Keratinocyte (primary cell): ENCODE data around the gene CD248.

Source experiments
- EZH2 ChIP-seq: IDR thresholded peaks from one replicate; pipeline ENCODE4 v1.6.1; 2012; ENCODE audit warnings: inconsistent platforms, mild to moderate bottlenecking, low read length, moderate library complexity
- TF ChIP-seq, protein P1 (sequence below), 3 experiments: IDR thresholded peaks in 1 of 3; conservative IDR thresholded peaks in 1 of 3; optimal IDR thresholded peaks in 1 of 3; 2 replicates in 2 of 3; 3 replicates in 1 of 3; pipeline versions ENCODE3 to v1.5.1; 2011; ENCODE audit warnings: low read length in 3 of 3, mild to moderate bottlenecking in 3 of 3, moderate library complexity in 2 of 3, control low read depth in 1 of 3, inconsistent platforms in 1 of 3; ENCODE audit not compliant: insufficient read depth in 2 of 3; ENCODE audit errors: extremely low read depth in 1 of 3

DNA sequence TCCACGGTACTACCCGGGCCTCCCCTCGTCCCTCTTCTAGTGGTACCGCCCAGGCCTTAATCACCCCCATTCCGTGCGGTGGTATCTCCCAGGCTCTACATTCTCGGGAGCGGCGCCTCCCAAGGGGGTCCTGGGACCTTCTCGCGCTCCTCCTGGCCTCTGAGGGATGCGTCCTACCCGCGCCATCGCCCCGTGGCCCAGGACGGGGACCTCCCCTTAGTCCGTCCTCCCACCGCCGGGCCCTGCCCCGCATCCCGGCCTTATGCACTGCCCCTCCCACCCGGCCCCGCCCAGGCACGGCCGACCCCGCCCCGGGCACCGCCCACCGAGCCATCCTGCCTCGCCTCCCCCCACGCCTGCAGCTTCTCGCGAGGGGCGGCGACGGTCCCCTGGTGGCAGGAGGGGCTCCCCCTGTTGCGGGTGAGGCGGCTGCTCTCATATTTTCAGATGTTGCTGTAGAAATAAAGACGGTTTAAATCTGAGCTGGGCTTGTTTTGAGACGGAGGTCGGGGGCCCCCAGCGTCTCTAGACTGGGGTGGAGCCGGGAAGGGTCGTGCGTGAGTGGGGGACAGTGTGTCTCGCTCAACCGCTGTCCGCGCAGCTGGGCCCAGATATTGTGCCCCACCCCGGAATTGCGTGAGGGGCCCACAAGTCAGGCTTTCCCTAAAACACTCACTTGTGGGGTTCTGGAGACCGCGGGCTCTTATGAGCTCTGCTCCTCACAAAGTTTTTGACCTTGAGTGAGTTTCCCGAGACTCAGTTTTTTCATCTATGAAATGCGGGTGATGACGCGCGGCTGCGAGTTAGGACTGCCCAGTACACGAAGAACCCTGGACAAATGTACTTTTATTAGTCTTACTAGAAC, 49.2 kb downstream of the CD248 start:
- TF ChIP-seq, protein P1, sequence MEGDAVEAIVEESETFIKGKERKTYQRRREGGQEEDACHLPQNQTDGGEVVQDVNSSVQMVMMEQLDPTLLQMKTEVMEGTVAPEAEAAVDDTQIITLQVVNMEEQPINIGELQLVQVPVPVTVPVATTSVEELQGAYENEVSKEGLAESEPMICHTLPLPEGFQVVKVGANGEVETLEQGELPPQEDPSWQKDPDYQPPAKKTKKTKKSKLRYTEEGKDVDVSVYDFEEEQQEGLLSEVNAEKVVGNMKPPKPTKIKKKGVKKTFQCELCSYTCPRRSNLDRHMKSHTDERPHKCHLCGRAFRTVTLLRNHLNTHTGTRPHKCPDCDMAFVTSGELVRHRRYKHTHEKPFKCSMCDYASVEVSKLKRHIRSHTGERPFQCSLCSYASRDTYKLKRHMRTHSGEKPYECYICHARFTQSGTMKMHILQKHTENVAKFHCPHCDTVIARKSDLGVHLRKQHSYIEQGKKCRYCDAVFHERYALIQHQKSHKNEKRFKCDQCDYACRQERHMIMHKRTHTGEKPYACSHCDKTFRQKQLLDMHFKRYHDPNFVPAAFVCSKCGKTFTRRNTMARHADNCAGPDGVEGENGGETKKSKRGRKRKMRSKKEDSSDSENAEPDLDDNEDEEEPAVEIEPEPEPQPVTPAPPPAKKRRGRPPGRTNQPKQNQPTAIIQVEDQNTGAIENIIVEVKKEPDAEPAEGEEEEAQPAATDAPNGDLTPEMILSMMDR (optimal IDR thresholded peaks at IDR 0.05 in 1 of 3, IDR thresholded peaks at IDR 0.05 in 1 of 3, conservative IDR thresholded peaks at IDR 0.05 in 1 of 3; ENCODE audit: extremely low read depth in 1 of 3, insufficient read depth in 2 of 3, low read length in 3 of 3), result peak in 1 of 3 experiments; percentile 8
- TF ChIP-seq EZH2, result no peak
